Middle frontal gyrus (tissue), 1 donor: Measurements from ENCODE around the gene HOXD10.
A peak's percentile ranks its signal among the peaks of the same experiment; 100 is the strongest.

Source experiments
- DNase-seq: peaks from one replicate; pipeline ENCODE4 v3.0.0-alpha.2; 2015; ENCODE audit warnings: low spot score; ENCODE audit errors: extremely low spot score

HOXD10 gene

DNA sequence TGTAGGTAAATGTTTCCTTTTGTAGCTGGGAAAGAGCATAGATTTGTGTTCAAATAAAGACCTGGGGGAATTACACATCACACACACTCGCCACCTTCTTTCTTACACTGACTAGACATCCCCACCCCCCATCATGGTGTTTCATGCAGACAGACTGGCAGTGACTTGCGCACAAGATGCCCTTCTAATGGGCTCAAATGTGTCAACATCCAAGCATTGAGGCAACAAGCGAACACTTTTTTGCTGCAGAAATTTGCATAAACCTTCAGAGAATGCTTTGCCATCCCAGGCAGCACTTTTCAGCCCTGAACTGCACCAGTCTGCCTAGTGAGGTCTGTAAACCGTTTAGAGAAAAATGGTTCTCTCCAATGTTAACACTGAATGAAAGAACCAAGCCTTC, 17.5 kb downstream of the HOXD10 start:
- no peak for DNase-seq

DNA sequence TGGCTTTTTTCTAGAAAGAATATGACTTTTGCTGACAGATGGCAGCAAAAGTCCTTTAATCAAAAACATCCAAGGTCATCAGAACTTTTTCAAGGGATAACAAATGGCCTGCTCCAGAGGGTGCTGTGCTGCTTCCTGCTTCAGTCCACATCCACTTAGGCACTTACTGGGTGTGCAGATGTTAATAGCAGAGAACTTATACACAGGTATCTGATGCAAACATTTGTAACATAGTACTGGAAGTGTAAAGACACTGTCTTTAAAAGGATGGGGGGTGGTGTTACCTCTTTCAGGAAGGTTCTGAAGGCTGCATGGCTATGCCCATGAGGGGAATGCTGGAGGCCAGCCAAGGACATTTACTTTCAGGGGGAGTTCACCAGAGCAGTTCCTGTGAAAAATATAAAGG, 18.5 kb downstream of the HOXD10 start:
- no peak for DNase-seq

DNA sequence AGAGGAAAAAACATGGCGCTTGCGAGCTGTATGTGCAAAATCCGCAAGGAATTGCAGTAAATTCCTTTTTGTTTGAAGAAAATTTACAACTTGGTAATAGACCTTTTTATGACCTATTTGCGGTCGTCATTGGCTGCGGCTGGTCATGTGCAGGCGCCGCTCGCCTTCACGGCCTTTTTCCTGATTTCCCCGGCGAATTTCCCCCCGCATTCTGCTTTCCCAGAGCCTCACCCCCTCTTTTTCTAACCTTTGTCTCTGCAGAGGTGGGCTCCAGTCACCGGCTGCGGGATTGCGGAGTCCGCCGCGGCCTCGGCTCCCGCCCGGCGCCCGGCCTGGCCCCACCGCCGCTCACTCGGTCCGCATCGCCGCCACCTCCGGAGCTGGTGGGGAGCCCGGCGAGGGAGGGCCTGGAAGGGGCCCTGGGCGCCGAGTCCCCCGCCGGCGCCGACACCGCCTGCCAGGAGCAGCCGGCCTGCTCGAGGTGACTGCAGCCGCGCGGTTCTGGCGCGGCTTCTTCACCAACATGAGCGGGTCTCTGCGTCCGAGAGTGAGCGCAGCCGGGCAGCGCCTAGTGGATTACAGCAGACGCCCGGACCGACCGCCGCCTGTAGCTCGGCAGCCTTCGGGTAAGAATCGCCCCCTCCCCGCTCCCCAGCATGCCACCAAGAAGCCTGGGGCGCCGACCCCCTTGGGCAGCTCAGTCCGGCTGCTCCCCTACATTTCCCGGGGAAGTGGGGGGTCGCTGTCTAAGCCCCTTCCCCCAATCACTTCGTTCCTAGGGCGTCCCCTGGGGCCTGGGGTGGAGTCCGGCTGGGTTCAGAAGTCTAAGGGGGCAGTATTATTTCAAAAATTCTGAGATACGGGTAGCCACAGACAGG, 20.0 kb downstream of the HOXD10 start:
- DNase-seq: no peak

DNA sequence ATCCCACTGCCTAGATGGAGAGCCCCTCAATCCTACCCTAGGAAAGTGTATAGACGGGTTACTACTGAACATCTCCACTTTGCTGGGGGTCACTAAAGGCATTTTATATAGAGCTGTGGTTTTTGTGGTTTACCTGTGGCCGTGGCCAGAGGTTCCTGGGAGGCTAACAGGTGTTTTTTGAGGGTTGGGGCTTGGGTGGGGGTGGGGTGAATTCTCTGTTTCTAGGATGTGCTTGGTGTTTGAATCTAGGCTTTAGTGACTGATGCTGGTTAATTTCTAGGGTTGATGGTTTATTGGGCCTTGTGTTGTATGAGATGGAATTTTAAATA, 20.6 kb downstream of the HOXD10 start:
- DNase-seq: no peak

DNA sequence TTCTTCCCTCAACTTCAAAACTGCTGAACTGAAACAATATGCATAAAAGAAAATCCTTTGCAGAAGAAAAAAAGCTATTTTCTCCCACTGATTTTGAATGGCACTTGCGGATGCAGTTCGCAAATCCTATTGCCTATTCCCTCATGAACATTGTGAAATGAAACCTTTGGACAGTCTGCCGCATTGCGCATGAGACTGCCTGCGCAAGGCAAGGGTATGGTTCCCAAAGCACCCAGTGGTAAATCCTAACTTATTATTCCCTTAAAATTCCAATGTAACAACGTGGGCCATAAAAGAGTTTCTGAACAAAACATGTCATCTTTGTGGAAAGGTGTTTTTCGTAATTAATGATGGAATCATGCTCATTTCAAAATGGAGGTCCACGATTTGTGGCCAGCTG, 21.3 kb downstream of the HOXD10 start:
- DNase-seq: no peak

DNA sequence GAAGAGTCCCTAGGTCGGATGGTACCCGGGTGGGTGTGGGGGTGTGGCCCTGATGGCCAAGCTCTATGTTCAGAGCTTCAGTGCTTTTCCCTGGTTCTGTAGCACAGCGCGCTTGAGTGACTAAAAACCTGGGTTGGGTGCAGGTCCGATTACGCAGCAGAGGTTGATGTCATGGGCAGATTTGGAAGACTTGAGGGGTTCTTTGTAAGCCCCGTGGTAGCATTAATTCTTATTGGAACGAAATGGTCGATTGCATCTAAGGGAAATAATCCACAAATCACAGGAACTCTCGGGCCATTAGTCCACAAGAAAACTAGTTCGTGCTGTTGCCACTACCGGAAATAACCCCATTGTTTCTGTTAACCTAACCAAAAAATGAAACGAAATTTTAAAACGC, 21.9 kb downstream of the HOXD10 start:
- DNase-seq: no peak

DNA sequence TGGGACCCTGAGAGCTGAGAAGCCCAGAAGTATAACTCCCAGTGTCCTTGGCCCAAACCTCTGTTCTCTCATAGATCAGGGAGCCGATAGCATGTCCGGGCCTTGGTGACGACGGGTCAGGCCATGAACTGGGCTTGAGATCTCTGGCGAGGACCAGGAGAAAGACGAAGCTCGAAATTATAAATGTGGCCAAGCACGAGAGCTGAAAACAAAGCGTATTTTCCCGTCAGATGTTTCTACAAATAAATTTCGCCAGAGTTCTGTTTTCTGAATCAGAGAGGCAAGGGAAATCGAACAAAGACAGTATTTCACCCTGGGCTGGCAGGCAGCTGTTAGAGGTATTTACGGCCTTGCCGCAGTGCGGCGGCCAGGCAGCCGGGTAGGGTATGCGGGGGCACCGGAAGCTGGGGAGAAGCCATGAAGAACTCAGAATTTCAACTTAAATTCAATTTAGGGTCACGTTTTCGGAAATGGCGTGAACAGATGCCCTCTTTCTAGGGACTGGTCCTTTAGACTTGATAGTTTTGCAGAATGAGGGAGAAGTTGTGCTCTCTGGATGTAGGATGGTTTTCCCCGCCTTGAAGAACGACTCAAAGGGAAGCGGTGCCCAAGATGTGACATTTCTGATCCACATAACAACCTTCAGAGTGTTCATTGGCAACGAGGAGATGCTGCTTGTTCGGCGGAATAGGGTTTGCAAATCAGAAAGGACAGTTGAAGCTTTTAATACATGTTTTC, 22.5 kb downstream of the HOXD10 start:
- DNase-seq: no peak

DNA sequence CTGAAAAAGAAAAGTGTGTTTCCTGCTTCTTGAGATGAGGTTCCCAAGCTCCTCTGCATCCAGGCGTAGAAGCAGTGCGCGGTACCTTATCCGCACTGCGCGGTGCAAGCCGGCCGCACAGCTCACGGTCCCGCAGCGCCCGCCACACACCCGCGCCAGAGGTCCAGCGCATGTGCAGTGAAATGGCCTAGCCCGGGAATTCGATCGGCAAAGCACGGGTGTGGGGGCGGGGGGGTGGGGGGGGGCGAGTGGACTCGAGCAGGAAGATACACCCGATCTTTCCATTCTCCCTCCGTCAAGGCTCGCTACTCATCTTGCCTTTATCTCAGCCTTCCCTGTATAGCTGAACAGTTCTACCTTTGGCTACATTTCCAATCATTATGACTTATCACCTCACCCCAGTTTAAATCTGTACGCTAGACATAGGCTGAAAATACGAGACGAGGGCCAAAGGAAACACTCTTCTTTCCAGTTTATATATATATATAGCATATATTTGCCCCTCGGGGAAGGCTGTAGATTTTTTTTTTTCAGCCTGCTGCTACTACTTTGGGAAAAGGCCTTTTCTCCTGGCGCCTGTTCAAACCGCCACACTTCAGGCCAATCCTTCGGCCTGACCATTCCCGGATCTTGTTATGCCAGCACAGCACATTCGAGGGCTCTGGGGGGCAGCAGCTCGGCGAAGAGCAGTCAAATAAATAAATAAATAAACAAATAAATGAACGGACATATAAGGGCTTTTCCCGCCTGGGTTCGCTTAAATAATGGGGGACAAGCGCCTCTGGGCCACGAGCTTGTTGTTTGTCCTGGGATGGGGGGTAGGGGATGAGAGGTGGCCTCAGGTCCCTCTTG, 23.3 kb downstream of the HOXD10 start:
- DNase-seq: no peak

DNA sequence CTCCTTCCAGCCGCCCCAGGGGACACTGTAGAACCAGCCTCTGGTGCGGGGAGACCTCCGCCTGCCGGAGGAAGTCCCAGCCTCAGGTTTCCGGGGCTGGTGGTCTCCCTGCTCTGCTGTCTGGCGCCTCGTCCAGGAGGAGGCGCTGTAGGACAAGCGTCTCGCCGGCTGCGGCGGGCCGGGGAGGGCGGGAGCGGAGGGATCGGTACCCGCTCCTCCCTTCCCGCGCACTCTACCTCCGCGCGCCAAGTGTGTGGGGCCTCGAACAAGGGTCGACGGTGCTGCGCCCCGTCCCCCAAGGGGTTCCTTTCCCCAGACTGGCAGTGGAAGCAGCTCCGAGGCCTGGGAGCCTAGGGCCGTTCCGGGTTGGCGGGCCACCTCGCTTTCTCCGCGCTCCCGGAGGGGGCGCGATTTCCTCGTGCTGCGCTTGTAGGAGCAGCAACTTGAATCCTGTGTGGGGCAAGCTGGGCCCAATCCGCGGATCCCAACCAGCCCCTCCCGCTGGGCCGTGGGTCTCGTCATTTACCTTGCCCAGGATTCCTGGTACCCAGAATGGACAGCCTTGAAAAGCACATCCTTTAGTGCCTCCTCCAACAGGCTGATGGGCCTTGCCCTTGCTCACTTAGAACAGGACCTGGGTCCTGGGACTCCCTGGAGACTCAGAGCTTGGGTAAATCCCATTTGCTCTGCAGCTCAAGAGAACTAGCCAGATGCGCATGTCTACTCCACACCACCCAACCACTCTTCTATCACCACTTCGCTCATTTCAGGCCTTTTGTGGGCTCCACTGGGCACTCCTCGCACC, 24.1 kb downstream of the HOXD10 start:
- peak; percentile 47 for DNase-seq

DNA sequence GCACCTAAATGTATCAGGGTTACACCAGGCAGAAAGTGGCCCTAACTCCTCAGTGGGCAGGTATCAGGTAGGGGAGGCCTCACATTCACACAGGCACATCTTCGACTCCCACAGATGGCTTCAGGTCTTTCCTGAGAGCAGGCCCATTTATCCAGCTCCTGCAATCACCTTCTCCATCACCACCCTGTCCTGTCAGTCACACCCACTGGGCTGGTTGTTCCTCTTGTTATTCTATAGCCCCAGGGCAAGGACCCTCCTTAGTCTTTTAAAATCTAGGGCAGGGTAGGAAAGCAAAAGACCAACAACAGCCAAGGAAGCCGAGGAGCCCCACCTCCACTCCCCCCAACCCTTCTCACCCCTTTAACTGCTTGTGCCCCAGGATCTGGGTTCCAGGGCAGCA, 25.7 kb downstream of the HOXD10 start:
- DNase-seq: no peak

DNA sequence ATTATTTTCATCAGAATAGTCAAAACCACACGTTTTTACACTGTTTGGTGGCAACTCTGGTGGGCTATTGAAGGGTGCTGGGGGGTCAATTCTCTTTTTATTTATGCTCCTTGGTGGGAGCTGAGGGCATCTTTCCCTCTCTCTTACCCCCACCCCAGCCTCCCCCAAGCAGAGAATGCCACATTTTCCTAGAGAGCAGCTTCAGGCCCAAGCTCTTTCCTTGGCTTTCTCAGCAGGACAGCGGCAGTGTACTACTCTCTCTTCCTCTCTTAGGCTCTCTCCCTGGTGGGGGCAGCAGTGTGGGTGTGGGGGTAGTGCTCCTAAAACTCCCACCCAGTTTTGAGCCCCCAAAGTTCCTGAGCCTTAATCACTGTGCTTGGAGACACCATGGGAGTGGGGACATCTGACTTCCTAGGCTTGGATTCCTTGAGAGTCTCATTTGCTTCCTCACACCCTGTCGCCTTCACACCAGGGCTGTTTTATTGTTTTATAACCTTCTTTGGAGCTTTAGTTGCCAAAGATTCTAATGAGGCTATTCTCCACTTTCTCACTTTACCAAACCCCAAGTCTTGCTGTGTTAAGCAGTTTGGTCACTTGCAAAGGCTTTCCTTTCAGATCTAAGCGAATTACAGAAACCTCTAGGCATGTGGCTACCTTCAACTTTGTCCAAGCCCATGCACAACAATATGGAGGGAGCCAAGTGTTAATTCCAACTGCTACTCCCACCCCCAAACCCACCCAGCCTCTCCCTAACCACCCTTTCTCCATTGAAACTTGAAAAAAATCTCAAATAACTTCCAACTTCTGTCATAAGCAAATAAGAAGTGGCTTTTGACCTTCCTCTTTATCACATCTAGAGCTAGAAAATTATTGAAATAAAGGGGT, 28.7 kb downstream of the HOXD10 start:
- no peak for DNase-seq

DNA sequence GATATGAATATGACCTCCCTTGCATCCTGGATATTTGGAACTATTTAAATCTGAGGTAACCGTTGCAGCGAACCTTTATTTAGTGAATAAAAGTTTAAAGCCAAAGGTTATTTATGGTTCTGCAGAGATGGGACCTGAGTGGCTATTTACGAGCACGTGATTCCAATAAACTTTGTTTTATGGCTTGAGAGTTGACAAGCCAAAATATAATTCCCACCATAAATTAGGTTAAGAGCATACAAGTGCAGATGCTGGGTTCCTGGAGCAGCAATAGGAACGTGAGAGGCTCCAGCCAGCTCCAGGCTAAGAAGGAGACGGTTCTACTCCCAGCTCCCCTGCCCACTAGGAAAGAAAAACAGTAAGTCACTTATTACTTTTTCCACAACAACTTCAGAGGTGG, 29.5 kb downstream of the HOXD10 start:
- DNase-seq: no peak

DNA sequence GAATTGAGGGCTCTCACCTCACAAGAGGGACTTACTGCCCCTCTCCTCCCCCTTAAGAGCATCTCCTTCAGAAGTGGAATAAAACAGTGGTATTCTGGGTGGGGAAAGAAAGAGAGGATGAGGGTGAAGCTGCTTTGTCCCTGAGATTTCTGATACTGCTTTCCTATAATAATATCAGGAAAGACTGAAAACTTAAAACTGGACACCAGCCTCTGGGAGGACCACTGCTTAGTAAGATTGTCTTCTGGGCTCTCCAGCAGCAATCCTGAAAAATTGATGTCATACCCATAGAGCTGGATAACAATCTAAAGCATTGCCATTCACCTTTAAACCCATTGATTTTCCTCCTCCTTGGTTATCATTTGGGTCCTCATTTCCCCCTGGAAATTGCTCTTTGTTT, 30.1 kb downstream of the HOXD10 start:
- no peak for DNase-seq

DNA sequence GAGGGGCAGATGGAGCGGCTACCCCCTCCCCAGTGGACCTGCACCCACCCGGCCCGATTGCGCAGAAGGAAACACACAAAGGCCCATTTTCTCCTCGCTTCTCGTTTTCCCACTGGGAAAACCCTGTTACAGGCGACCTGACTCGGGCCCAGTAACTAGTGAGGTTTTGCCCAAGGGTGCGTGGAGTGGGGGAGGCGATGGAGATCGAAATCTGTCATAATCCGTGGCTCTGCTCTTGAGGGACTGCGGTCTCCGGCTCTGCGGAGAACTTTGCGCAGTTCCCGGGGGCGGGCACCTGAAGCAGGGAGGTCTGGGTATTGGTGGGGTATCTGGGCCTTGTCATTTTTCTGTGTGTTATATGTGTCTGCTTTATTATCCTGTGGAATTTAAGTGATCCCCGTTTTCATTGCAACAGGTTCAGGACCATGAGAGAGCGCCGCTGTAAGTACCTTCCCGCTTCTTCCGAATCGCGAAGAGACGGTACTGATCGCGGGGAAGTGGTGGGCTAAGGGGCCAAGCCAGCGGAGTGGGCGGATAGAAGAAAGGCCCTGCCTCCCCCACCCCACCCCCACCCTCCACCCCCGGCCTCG, 30.7 kb downstream of the HOXD10 start:
- no peak for DNase-seq

DNA sequence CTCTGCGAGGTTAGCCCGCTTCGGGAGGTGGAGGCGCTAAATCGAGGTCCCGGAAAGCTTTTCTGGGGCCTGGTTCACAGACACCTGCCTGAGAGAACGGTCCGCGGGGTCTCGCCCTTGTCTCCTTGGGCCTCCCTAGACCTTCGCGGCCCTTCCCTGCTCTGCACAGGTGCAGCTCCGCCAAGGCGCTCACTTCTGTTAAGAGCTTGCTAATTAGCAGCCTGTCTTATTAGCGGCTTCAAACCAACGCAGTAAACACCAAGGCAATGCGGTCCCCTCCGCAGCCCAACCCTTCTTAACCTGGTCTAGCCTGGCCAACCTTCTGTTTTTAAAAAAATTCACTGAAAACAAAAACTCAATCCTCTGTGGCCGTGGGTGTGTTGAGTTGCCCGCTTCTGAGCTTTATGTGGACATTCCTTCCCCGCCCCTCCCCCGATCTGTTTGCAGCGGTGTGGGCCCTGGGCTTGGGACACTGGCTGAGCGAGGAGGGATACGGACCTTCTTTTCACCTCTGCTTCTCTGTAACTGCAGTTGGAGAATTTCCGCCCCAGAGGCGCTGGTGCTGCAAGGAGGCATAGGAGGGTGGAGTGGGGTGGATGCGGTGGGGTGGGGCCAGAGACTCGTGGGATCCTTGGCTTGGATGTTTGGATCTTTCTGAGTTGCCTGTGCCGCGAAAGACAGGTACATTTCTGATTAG, 31.4 kb downstream of the HOXD10 start:
- no peak for DNase-seq

DNA sequence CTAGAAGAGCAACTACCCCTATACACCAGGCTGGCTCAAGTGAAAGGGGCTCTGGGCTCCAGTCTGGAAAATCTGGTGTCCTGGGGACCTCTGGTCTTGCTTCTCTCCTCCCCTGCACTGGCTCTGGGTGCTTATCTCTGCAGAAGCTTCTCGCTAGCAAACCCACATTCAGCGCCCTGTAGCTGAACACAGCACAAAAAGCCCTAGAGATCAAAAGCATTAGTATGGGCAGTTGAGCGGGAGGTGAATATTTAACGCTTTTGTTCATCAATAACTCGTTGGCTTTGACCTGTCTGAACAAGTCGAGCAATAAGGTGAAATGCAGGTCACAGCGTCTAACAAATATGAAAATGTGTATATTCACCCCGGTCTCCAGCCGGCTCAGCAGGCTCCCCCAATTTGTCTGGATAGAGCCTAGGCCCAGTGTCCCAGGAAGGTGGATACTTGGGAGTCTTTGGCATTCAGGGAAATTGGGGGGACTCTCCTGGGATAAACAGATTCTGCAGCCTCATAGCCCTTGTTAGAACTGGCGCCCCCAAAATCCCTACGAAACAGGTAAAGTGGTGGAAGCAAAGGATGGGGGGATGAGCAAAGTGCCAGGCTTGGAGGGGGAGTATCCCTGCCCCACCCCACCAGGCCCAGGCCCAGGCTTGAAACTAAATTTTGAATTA, 32.3 kb downstream of the HOXD10 start:
- DNase-seq: no peak

DNA sequence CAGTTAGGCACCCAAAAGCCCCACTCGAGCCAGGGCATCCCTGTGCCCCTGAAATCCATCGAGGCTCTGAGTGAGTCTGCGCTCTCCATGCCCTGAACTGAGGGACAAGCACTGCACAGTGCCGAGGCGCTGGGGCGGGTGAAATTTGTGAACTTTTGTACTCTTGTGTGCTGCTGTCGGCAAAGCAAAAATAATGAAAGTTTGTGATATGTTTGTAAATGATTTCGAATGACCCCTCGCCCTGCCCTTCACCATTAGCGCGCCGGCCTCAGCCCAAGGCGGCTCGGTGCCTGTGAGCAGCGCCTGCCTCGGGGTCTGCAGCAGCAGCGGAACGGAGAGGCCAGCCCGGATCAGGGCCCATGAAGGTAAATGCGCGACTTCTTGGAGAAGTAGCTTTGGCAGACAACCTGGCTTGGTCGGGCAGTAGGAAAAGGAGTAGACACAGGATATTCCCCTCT, 32.9 kb downstream of the HOXD10 start:
- DNase-seq: no peak

DNA sequence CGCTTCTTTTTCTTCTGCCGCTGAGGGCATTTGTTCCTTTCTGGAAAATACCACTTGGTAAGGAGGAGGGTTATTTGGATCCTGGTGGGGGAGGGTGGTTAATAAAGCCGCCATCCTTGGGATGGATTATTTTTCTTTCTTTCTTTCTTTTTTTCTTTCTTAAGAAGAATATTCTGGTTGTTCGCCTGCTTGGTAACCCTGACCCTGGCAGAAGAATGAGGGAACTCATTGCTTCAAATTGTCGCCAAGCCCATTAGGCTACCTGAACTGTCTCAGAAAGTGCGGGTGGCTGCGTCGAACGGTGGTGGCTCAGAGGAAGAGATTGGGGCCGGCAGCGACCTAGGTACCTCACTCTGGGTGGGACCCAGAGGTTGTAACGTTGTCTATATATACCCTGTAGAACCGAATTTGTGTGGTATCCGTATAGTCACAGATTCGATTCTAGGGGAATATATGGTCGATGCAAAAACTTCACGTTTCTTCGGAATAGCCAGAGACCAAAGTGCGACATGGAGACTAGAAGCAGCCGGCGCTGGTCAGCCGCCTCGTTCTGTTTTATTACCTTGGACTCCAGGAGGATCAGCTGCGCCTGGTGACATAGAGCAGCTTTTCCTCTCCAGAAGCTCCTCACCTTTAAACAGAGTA, 33.5 kb downstream of the HOXD10 start:
- DNase-seq: no peak
